Measurements from ENCODE around the gene NEAT1. TPM values are rescaled to one million over a fixed set of nuclear protein-coding genes. Genes with fewer than 3 reads are reported as not detected.

Gene NEAT1
- total and polyA plus RNA-seq, 9 of the 15 experiments (the other 6 are each of a cell fraction or from before 2014, with no cell fraction given) = 20.1 to 389 (median 62.8) TPM

DNA sequence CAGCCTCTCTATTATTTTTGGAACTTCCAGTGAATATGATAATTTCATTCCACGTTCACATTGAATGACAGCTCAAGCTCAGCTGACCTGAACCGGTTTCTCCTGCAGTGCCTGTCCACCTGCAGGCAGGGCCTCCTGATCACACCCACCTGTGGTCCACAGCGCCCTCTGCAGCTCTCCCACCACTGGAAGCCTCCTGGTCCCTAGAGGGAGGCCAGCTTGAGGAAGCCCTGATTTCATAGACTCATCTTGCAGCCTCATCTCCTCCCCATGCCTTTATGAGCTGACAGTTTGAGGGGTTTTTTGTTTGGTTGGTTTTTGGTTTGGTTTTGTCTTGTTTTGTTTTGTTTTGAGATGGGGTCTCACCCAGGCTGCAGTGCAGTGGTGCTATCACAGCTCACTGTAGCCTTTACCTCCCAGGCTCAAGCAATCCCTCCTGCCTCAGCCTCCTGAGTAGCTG lies 46.3 kb downstream of the NEAT1 start (continued):
- peak; percentile 23; the same call in 1 of the 2 replicates for TF ChIP-seq JUN (IDR thresholded peaks at IDR 0.05; ENCODE audit: borderline replicate concordance, low read depth, low read length)
- TF ChIP-seq JUN (CRISPR knock-in tag; IDR thresholded peaks at IDR 0.05; ENCODE audit: borderline replicate concordance) = no peak
- TF ChIP-seq, protein P1, sequence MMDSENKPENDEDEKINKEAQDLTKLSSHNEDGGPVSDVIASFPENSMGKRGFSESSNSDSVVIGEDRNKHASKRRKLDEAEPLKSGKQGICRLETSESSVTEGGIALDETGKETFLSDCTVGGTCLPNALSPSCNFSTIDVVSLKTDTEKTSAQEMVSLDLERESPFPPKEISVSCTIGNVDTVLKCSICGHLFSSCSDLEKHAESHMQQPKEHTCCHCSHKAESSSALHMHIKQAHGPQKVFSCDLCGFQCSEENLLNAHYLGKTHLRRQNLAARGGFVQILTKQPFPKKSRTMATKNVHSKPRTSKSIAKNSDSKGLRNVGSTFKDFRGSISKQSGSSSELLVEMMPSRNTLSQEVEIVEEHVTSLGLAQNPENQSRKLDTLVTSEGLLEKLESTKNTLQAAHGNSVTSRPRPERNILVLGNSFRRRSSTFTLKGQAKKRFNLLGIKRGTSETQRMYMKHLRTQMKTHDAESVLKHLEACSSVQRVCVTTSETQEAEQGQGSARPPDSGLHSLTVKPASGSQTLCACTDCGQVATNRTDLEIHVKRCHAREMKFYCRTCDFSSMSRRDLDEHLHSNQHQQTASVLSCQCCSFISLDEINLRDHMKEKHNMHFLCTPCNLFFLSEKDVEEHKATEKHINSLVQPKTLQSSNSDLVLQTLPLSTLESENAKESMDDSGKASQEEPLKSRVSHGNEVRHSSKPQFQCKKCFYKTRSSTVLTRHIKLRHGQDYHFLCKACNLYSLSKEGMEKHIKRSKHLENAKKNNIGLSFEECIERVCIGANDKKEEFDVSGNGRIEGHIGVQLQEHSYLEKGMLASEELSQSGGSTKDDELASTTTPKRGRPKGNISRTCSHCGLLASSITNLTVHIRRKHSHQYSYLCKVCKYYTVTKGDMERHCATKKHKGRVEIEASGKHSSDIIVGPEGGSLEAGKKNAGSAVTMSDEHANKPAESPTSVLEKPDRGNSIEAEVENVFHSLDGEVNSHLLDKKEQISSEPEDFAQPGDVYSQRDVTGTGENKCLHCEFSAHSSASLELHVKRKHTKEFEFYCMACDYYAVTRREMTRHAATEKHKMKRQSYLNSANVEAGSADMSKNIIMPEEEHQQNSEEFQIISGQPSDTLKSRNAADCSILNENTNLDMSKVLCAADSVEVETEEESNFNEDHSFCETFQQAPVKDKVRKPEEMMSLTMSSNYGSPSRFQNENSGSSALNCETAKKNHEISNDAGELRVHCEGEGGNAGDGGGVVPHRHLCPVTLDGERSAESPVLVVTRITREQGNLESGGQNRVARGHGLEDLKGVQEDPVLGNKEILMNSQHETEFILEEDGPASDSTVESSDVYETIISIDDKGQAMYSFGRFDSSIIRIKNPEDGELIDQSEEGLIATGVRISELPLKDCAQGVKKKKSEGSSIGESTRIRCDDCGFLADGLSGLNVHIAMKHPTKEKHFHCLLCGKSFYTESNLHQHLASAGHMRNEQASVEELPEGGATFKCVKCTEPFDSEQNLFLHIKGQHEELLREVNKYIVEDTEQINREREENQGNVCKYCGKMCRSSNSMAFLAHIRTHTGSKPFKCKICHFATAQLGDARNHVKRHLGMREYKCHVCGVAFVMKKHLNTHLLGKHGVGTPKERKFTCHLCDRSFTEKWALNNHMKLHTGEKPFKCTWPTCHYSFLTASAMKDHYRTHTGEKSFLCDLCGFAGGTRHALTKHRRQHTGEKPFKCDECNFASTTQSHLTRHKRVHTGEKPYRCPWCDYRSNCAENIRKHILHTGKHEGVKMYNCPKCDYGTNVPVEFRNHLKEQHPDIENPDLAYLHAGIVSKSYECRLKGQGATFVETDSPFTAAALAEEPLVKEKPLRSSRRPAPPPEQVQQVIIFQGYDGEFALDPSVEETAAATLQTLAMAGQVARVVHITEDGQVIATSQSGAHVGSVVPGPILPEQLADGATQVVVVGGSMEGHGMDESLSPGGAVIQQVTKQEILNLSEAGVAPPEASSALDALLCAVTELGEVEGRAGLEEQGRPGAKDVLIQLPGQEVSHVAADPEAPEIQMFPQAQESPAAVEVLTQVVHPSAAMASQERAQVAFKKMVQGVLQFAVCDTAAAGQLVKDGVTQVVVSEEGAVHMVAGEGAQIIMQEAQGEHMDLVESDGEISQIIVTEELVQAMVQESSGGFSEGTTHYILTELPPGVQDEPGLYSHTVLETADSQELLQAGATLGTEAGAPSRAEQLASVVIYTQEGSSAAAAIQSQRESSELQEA (IDR thresholded peaks at IDR 0.05; ENCODE audit: low read depth) = no peak
- TF ChIP-seq POLR2B (IDR thresholded peaks at IDR 0.05; ENCODE audit: low read depth, partially characterized antibody) = no peak
- no peak for TF ChIP-seq STAT5A (IDR thresholded peaks at IDR 0.05; ENCODE audit: borderline replicate concordance, low read length)
- TF ChIP-seq, protein P2, sequence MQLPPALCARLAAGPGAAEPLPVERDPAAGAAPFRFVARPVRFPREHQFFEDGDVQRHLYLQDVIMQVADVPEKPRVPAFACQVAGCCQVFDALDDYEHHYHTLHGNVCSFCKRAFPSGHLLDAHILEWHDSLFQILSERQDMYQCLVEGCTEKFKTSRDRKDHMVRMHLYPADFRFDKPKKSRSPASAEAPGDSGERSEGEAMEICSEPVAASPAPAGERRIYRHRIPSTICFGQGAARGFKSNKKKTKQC (CRISPR knock-in tag; IDR thresholded peaks at IDR 0.05) = no peak
- TF ChIP-seq NFATC3 (IDR thresholded peaks at IDR 0.05) = no peak
- TF ChIP-seq, protein P3, sequence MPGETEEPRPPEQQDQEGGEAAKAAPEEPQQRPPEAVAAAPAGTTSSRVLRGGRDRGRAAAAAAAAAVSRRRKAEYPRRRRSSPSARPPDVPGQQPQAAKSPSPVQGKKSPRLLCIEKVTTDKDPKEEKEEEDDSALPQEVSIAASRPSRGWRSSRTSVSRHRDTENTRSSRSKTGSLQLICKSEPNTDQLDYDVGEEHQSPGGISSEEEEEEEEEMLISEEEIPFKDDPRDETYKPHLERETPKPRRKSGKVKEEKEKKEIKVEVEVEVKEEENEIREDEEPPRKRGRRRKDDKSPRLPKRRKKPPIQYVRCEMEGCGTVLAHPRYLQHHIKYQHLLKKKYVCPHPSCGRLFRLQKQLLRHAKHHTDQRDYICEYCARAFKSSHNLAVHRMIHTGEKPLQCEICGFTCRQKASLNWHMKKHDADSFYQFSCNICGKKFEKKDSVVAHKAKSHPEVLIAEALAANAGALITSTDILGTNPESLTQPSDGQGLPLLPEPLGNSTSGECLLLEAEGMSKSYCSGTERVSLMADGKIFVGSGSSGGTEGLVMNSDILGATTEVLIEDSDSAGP (CRISPR knock-in tag; IDR thresholded peaks at IDR 0.05) = no peak
- TF ChIP-seq KLF16 (IDR thresholded peaks at IDR 0.05) = peak; percentile 58; the same call in 1 of the 2 replicates
- TF ChIP-seq RB1 (IDR thresholded peaks at IDR 0.05; ENCODE audit: low read depth) = peak; percentile 59; the same call in 1 of the 2 replicates
- TF ChIP-seq HLTF (IDR thresholded peaks at IDR 0.05) = no peak
- no peak for TF ChIP-seq WHSC1 (IDR thresholded peaks at IDR 0.05; ENCODE audit: low read length)
- TF ChIP-seq, protein P4, sequence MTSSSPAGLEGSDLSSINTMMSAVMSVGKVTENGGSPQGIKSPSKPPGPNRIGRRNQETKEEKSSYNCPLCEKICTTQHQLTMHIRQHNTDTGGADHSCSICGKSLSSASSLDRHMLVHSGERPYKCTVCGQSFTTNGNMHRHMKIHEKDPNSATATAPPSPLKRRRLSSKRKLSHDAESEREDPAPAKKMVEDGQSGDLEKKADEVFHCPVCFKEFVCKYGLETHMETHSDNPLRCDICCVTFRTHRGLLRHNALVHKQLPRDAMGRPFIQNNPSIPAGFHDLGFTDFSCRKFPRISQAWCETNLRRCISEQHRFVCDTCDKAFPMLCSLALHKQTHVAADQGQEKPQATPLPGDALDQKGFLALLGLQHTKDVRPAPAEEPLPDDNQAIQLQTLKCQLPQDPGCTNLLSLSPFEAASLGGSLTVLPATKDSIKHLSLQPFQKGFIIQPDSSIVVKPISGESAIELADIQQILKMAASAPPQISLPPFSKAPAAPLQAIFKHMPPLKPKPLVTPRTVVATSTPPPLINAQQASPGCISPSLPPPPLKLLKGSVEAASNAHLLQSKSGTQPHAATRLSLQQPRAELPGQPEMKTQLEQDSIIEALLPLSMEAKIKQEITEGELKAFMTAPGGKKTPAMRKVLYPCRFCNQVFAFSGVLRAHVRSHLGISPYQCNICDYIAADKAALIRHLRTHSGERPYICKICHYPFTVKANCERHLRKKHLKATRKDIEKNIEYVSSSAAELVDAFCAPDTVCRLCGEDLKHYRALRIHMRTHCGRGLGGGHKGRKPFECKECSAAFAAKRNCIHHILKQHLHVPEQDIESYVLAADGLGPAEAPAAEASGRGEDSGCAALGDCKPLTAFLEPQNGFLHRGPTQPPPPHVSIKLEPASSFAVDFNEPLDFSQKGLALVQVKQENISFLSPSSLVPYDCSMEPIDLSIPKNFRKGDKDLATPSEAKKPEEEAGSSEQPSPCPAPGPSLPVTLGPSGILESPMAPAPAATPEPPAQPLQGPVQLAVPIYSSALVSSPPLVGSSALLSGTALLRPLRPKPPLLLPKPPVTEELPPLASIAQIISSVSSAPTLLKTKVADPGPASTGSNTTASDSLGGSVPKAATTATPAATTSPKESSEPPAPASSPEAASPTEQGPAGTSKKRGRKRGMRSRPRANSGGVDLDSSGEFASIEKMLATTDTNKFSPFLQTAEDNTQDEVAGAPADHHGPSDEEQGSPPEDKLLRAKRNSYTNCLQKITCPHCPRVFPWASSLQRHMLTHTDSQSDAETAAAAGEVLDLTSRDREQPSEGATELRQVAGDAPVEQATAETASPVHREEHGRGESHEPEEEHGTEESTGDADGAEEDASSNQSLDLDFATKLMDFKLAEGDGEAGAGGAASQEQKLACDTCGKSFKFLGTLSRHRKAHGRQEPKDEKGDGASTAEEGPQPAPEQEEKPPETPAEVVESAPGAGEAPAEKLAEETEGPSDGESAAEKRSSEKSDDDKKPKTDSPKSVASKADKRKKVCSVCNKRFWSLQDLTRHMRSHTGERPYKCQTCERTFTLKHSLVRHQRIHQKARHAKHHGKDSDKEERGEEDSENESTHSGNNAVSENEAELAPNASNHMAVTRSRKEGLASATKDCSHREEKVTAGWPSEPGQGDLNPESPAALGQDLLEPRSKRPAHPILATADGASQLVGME (CRISPR knock-in tag; IDR thresholded peaks at IDR 0.05) = 0 out of 2 replicates have a peak, but pooled peaks have one; percentile 43

Data from K562 (cell line).